Endothelial cell of hepatic sinusoid (primary cell): Measurements from ENCODE around the gene AVPR1A.

ENCODE experiments used
- in situ Hi-C: cut with HindIII; loops from 2 replicates; pipeline ENCODE4 v1.10.0; 2017; ENCODE audit warnings: low sequenced_read_pairs

Gene AVPR1A

DNA sequence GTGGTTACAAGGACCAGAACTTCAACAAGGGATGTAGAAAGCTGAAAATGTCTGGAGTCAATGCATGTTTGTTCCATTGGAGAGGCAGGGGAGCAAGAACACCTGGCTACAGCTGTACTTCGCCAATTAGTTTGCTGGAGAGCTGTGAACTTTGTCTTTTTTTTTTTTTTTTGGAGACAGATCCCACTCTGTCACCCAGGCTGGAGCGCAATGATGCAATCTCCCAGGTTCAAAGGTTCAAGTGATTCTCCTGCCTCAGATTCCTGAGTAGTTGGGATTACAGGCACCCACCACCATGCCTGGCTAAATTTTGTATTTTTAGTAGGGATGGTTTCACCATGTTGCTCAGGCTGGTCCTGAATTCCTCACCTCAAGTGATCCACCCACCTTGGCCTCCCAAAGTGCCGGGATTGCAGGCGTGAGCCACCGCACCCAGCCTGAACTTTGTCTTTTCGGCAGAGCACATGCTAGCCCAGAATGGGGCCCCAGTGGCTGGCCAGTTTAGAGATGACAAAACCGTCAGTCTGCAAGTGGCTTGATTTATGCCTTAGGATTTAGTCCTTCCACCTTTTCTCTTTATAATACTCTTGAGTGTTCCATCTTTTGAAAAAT lies 55.5 kb downstream of the AVPR1A start:
- in situ Hi-C loops, result no loop called here

GRCh38 chr12:63093711-63094110 lies 57.3 kb downstream of the AVPR1A start:
- in situ Hi-C loops, result no loop called here

DNA sequence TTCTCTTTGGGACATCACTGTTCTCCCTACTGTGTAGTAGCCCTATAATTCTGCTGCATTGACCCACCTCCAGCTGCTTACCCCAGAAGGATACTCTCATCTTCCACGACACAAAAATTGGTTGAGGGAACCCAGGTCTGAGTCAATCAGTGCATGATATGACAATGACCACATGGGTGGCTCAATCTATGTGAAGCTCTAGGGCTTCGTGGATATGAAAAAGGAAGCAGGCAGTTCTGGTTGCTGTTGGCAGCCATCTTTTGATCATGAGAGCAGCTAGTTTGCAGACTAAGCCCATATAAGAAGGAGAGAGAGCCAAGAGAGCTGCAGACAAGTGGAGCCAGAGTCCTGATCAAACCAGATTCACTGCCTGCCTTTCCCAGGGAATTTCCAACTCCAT lies 57.9 kb downstream of the AVPR1A start:
- in situ Hi-C loops, result no loop called here
